Dermis lymphatic vessel endothelial cell (primary cell): ENCODE measurements around the gene EBLN1. TPM values are rescaled to one million over a fixed set of nuclear protein-coding genes. Genes with fewer than 3 reads are reported as not detected.

Source experiments
- total RNA-seq: library from RNA; depleted of rRNA; stranded (reverse); fragments of >200 nt; gene quantifications from 2 replicates; pipeline ENCODE4 v1.2.1, GENCODE V29; 2014

The EBLN1 gene
- total RNA-seq, result not detected in 2 replicates

DNA sequence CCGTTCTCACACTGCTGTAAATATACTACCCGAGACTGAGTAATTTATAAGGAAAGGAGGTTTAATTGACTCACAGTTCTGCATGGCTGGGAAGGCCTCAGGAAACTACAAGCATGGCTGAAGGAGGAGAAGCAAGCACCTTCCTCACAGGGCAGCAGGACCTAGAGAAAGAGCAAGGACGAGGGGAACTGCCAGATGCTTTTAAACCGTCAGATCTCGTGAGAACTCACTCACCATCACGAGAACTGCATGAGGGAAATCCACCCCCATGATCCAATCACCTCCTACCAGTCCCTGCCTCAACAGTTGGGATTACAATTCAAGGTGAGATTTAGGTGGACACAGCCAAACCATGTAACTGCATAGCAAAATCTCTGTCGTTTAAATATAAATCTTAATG is at the start of gene EBLN1:
EBLN1 (minus strand) TSS at position 174 of the 400 bp plus-strand sequence. CDS start 8,032 bp downstream, outside the sequence.

Other genes with a start within 250 kb of the EBLN1 start
- gene DNAJC1, start 214.3 kb downstream of the EBLN1 start, total RNA-seq, result 24.5 and 35.6 TPM in 2 replicates
- gene COMMD3, start 98.4 kb upstream of the EBLN1 start, total RNA-seq, result 28.7 and 41.7 TPM in 2 replicates
- gene BMI1, start 103.1 kb upstream of the EBLN1 start, total RNA-seq, result 30.8 and 33.6 TPM in 2 replicates
- gene SPAG6, start 127.5 kb upstream of the EBLN1 start, total RNA-seq, result 0.11 TPM in 1 of 2 replicates, not detected in the other